Uterus (tissue), 2 donors: Measurements from ENCODE around the gene BAZ1A.

Experiments
- POLR2A ChIP-seq, 2 donors: fragments of 450-650 bp; IDR thresholded peaks; one replicate each; pipeline ENCODE4 v1.6.1; 2016; ENCODE audit warnings: antibody characterized with exemption in 2 of 2, mild to moderate bottlenecking in 1 of 2, moderate library complexity in 1 of 2
- TF ChIP-seq, protein P1 (sequence below), 4 experiments: fragments of 200-600 bp in 2 of 4; fragments of 450-650 bp in 2 of 4; sonication (generic) in 2 of 4; IDR thresholded peaks; one replicate each; pipeline ENCODE4 v1.5.1; 2016 to 2019; ENCODE audit warnings: antibody characterized with exemption in 4 of 4, mild to moderate bottlenecking in 2 of 4, moderate library complexity in 1 of 4

DNA sequence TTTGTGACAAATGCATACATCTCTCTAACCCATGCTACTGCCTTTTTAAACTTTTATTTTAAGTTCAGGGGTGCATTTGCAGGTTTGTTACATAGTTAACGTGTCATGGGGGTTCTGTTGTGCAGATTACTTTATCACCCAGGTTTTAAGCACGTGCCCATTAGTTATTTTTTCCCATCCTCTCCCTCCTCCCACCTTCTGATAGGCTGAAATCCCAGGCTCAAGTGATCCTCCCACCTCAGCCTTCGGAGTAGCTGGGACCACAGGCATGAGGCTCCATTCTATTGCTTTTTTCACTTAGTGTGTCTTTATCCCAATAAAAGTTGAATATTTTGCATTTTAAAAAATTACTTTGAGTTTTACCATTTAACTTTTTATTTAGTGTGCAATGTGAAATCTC, 68.9 kb downstream of the BAZ1A start:
- TF ChIP-seq, protein P1, sequence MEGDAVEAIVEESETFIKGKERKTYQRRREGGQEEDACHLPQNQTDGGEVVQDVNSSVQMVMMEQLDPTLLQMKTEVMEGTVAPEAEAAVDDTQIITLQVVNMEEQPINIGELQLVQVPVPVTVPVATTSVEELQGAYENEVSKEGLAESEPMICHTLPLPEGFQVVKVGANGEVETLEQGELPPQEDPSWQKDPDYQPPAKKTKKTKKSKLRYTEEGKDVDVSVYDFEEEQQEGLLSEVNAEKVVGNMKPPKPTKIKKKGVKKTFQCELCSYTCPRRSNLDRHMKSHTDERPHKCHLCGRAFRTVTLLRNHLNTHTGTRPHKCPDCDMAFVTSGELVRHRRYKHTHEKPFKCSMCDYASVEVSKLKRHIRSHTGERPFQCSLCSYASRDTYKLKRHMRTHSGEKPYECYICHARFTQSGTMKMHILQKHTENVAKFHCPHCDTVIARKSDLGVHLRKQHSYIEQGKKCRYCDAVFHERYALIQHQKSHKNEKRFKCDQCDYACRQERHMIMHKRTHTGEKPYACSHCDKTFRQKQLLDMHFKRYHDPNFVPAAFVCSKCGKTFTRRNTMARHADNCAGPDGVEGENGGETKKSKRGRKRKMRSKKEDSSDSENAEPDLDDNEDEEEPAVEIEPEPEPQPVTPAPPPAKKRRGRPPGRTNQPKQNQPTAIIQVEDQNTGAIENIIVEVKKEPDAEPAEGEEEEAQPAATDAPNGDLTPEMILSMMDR (IDR thresholded peaks at IDR 0.05), result no peak
- no peak for TF ChIP-seq POLR2A (IDR thresholded peaks at IDR 0.05)
